Natural killer cell treated with Interleukin-12 subunit alpha and Interleukin-12 subunit beta and Interleukin-15 and Interleukin-18, amount 100 ng/mL, for 72 hours (primary cell): ENCODE results near the gene MYO18A. TPM values are rescaled to one million over a fixed set of nuclear protein-coding genes. Genes with fewer than 3 reads are reported as not detected.

ENCODE experiments used
- ATAC-seq, 2 donors: fragments of 150-1000 bp; cut with Tn5 transposase in 1 of 2; sonication (Bioruptor Pico), chemical (Tn5 transposase) in 1 of 2; 2 replicates each; pipeline ENCODE4 v1.10.0; 2021
- DNase-seq: peaks from one replicate; pipeline ENCODE4 v3.0.0; 2022; ENCODE audit warnings: low spot score
- H3K27ac Mint-ChIP-seq, 2 donors: 1 replicate in 1 of 2; 2 replicates in 1 of 2; pipeline ENCODE4 v1.8.0; 2022; ENCODE audit warnings: mixed read lengths in 2 of 2, mild to moderate bottlenecking in 1 of 2, moderate library complexity in 1 of 2
- H3K27me3 Mint-ChIP-seq, 2 donors: 1 replicate in 1 of 2; 2 replicates in 1 of 2; pipeline ENCODE4 v1.8.0; 2022; ENCODE audit warnings: mixed read lengths in 2 of 2
- H3K36me3 Mint-ChIP-seq: one replicate; pipeline ENCODE4 v1.8.0; 2022; ENCODE audit warnings: mixed read lengths
- H3K4me1 Mint-ChIP-seq, 2 donors: 1 replicate in 1 of 2; 2 replicates in 1 of 2; pipeline ENCODE4 v1.8.0; 2022; ENCODE audit warnings: low read depth in 2 of 2, mixed read lengths in 2 of 2, mild to moderate bottlenecking in 1 of 2
- H3K4me3 Mint-ChIP-seq: one replicate; pipeline ENCODE4 v1.8.0; 2022; ENCODE audit warnings: mixed read lengths
- H3K9me3 Mint-ChIP-seq: 2 replicates; pipeline ENCODE4 v1.8.0; 2022; ENCODE audit warnings: mixed read lengths
- total RNA-seq, 2 donors: library from RNA; stranded (reverse); gene quantifications; one replicate each; pipeline ENCODE4 v1.2.3, GENCODE V29; 2022

Gene MYO18A
- total RNA-seq, 2 donors from 2014 or later: 56.7 to 60.9 TPM

DNA sequence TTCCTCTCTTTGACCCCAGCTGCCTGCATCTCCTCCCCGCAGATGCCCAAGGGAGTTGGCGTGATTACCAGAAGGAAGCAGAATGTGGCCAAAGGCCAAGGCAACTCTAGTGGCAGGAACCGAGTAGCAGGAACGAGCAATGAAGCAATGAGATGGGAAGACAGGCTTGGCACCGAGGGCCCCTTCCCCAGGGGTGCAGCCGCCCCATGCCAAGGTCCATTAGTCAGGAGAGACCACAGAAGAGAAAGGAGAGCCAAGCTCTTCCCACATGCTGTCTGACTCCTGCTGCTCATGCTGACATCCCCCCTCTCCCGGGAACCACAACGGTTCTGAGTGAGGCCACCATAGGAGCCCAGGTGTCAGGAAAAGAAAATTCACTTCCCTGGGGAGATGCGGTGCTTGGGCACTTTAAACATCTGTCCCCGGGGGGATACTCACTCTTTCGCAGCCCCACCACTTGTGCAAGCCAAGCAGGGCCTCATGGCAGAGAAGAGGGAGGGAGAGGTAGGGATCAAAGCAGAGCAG lies 67.4 kb downstream of the MYO18A start:
- ATAC-seq (no peak), DNase-seq (no peak)
- no peak overlapping the region for H3K27ac Mint-ChIP-seq
- no peaks in the 10 kb centered on the region for H3K9me3 Mint-ChIP-seq
- no peaks in the 10 kb centered on the region for H3K27me3 Mint-ChIP-seq
- peaks cover 8 to 14% of the 10 kb centered on the region in 2 donors for H3K4me1 Mint-ChIP-seq
- no peak overlapping the region for H3K4me3 Mint-ChIP-seq
- no peaks in the 10 kb centered on the region for H3K36me3 Mint-ChIP-seq

DNA sequence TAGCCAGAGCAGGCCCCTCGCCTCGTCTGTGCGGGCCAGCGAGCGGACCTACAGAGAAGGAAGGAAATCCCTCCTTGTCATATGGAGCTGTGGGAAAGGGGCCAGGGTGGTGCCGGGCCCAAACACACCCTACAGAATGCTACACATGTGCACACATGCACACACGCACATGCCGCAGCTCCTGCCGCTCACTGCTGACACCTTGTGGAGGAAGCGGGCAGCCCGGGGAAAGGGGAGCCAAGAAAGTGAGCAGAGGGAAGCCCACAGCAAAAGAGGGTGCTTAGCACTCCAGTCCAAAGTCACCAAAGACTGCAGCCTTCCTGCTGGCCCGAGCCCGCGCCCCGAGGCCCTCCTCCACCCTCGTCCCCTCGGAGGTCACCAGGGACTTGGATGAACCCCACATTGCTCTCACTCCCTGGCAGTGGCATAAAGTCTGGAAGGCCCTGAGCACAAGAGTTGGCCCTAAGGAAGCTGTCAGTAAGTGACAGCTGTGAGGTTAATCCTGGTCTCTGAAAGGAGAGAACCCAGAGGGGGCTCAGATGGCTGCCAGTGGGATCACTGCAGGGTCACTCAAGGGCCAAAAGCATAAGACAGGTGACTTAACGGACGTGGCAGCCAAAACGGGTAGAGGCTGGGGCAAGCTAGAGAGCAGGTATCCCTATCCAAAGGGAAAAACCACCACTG lies 68.2 kb downstream of the MYO18A start:
- ATAC-seq: peak; percentile 60 to 67
- no peak for DNase-seq
- Mint-ChIP-seq H3K4me1 (peaks cover 6 to 10% of the 10 kb centered on the region in 2 donors), H3K36me3 (no peaks in the 10 kb centered on the region), H3K27ac (no peak overlapping the region), H3K9me3 (no peaks in the 10 kb centered on the region), H3K4me3 (no peak overlapping the region), H3K27me3 (no peaks in the 10 kb centered on the region)

DNA sequence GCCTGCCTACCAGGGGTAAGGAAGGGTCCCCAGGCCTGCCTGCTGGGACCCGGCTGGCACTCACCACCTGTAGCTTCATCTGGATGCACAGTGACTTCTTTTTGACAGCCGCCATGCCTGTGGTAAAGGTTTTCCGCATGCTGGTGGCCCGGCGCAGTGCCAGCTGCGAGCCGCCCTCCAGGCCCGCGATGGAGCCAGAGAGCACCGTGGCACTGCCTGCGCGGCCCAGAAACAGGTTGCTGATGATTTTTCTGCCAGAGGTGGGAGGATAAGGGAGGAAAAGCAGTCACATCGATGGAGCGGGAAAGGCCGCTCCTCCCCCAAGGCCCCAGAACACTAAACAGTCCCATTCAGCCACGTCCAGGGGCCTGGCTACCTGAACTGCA lies 69.8 kb downstream of the MYO18A start:
- ATAC-seq (no peak), DNase-seq (no peak)
- no peak overlapping the region for H3K4me3 Mint-ChIP-seq
- H3K9me3 Mint-ChIP-seq: no peaks in the 10 kb centered on the region
- no peaks in the 10 kb centered on the region for H3K36me3 Mint-ChIP-seq
- H3K4me1 Mint-ChIP-seq: peaks cover 0 to 4% of the 10 kb centered on the region in 2 donors
- H3K27me3 Mint-ChIP-seq: no peaks in the 10 kb centered on the region
- no peak overlapping the region for H3K27ac Mint-ChIP-seq

DNA sequence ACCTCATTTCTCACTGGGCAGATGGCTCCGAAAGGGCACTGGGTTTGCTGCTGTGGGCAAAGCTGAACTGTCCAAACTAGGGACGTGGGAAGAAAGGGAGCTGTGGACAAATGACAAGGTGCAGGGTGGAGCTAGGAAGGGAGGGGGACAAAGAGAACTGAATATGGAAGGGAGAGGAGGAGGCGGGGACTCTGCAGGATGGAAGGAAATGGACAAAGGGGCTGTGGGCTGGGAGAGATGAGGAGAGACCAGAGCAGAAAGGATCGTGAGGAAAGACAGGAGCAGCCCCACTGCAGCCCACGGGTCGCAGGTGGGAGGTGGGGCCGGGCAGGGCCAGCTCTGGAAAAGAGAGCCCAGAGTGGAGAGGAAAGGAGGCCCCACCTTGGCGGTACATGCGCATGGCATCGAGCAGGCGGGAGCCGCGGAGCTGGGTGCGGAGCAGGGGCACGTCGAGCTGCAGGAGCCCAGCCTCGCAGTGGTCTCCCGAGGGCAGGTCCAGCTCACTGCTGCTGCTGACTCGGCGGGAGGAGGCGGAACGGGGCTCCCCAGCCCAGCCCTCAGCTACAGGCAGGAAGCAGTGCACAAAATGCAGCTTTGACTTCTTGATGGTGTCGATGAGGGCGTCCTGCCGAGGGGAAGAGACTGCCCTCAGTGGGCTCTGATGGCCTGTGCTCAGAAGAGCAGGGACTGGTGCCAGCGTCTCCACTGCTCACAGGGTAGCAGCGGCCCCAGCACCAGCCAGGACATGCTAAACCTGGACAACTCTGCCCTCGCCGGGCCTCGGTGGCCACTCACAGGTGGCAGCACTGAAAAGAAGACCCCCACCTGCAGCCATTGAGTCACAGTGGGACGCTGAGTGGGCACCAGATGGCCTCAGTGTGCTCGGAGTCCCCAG lies 70.5 kb downstream of the MYO18A start:
- ATAC-seq (no peak), DNase-seq (no peak)
- H3K9me3 Mint-ChIP-seq: no peaks in the 10 kb centered on the region
- H3K36me3 Mint-ChIP-seq: no peaks in the 10 kb centered on the region
- H3K27me3 Mint-ChIP-seq: no peaks in the 10 kb centered on the region
- no peak overlapping the region for H3K27ac Mint-ChIP-seq
- no peak overlapping the region for H3K4me3 Mint-ChIP-seq
- H3K4me1 Mint-ChIP-seq: peaks cover 0 to 4% of the 10 kb centered on the region in 2 donors

DNA sequence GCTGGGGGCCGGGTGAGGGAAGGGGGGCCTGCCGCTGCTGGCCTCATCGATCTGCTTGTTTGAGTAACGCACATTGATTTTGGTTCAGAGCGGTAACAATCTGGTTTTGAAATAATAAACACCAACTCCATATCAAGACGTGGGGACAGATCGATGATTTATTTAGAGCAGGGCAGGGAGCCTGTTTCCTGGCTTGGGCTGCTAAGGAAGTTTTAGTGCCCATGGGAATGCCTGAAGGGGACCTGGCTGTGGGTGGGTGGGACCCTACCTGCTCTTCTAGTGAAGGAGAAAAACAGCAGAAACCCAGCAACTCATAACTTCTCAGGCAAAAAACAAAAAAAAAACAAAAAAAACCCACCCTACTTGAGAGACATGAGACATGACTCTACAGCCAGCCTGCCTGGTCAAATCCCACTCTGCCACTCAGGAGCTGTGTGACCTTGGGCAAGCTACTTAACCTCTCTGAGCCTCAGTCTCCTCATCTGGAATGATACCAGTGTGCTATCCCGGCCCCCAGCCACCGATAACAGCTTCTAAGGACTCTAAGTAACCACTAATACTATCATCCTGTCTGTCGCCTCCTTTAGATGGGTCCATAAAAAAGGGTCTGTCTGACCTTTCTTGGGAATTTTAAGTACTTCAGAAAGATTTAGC lies 71.2 kb downstream of the MYO18A start:
- Mint-ChIP-seq H3K9me3 (no peaks in the 10 kb centered on the region), H3K27ac (peak overlapping the region in 1 of 2 donors; percentile 33), H3K36me3 (peaks cover 6% of the 10 kb centered on the region), H3K4me1 (peaks cover 0 to 1% of the 10 kb centered on the region in 2 donors), H3K4me3 (no peak overlapping the region), H3K27me3 (no peaks in the 10 kb centered on the region)
- DNase-seq (no peak), ATAC-seq (no peak)

DNA sequence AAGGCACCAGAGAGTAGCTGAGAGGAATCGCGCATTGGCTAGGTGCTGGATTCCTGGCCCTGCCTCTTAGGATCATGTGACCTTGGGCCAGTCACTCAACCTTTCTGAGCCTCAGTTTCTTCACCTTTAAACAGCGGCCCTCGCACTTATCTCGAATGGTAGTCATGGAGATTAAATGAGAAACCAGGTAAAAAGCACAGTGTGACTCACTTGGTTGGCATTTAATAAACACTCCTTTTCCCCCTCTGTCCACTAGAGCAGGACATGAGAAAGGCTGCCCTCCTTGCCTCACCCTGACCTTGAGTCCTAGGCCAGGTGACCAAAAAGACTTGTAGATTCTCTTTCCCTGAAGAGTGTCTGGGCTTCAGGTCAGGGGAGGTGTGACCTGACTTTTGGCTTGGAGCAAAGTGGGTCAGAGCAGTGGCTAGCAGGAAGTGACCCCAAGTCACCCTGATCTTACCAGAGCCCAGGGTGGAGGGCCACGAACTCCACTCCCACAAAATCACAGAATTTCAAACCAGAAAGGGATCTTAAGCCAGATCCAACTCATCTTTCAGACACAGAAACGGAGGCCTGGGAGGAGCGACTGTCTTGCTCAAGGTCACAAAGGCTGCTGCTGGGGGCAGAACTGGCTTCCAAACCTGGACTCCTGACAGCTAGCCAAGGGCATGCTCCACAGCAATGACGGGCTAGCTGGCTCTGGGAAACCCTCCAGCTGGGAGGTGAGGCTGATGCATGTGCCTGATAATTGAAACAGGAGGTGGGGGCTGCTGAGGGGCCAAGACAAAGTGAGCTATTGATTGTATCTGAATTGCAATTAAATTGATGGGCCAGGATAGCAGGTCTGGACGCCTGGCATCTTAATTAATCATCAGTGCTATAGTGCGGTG lies 72.0 kb downstream of the MYO18A start:
- ATAC-seq (no peak), DNase-seq (no peak)
- Mint-ChIP-seq H3K4me3 (no peak overlapping the region), H3K36me3 (peaks cover 6% of the 10 kb centered on the region), H3K27ac (peak overlapping the region in 1 of 2 donors; percentile 33), H3K27me3 (no peaks in the 10 kb centered on the region), H3K9me3 (no peaks in the 10 kb centered on the region), H3K4me1 (peaks cover 0 to 6% of the 10 kb centered on the region in 2 donors)

DNA sequence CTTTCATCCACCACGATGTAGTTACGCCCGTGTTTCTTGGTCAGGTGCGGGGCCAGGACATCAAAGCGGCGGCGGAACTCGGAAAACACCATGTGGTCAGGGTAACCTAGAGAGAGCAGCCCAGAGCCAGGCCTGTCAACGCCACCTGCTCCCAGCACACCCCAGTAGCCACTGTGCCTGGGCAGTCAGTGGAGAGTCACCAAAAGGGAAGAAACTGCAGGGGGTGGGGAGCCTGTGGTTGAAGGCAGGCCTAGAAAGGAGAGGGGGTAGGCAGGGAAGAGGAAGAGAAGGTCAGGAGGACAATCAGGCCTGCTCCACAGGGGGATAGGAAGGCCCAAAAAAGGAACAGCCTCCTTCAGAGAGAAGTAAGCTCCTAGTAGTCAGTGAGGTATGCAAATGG lies 73.1 kb downstream of the MYO18A start:
- peaks cover 6% of the 10 kb centered on the region for H3K36me3 Mint-ChIP-seq

DNA sequence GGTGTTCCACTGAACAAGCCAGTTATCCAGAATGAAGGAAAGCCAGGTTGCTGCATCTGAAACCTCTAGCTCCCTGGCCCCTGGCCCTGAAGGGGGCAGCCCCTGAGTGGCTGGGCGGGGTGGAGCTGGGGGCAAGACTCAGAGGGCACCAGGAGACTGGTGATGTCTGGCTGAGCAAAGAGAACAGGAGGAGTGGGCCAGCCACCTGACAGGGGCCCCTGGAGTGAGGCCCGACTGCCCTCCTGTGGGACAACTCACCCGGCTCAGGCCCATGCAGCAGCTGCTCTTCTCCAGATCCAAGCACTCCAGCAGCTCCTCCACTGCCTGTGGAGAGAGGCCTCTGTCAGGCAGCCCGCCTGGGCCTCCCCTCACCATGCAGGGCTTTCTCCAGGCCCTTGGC lies 76.9 kb downstream of the MYO18A start:
- H3K27me3 Mint-ChIP-seq: no peaks in the 10 kb centered on the region
- no peaks in the 10 kb centered on the region for H3K9me3 Mint-ChIP-seq
- no peak for DNase-seq
- H3K4me1 Mint-ChIP-seq: peaks cover 0 to 6% of the 10 kb centered on the region in 2 donors
- no peak overlapping the region for H3K4me3 Mint-ChIP-seq
- H3K36me3 Mint-ChIP-seq: peaks cover 6% of the 10 kb centered on the region
- H3K27ac Mint-ChIP-seq: no peak overlapping the region
- no peak for ATAC-seq

More for the DNA sequence above, 73.1 kb downstream of the MYO18A start:
- H3K9me3 Mint-ChIP-seq: no peaks in the 10 kb centered on the region
- no peak overlapping the region for H3K4me3 Mint-ChIP-seq
- no peak overlapping the region for H3K27ac Mint-ChIP-seq
- no peaks in the 10 kb centered on the region for H3K27me3 Mint-ChIP-seq
- H3K4me1 Mint-ChIP-seq: peaks cover 0 to 6% of the 10 kb centered on the region in 2 donors
- no peak for ATAC-seq
- DNase-seq: no peak

DNA sequence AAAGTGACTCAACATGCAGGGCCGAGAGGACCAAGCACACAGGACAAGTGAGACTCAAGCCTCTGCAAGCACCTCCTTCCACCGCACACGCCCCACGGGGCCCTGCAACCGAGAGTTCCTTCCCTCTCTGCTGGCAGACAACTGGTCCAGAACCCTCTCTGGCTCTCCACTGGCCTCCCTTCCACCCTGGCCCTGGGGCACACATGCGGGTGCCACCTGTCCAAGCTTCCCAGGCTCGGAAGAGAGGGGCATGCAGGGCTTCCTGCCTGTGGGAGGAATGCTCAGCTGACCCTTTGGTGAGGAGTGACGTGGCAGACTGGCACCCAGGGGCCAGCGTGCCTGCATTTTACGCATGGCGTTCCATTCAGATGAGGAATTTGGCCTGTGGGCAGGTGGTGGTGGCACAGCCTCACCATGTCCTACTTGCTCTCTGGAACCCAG lies 77.4 kb downstream of the MYO18A start:
- ATAC-seq: no peak
- H3K9me3 Mint-ChIP-seq: no peaks in the 10 kb centered on the region
- no peak overlapping the region for H3K27ac Mint-ChIP-seq
- H3K4me3 Mint-ChIP-seq: no peak overlapping the region
- H3K27me3 Mint-ChIP-seq: no peaks in the 10 kb centered on the region
- H3K4me1 Mint-ChIP-seq: peaks cover 0 to 7% of the 10 kb centered on the region in 2 donors
- H3K36me3 Mint-ChIP-seq: peaks cover 6% of the 10 kb centered on the region
- DNase-seq: no peak

DNA sequence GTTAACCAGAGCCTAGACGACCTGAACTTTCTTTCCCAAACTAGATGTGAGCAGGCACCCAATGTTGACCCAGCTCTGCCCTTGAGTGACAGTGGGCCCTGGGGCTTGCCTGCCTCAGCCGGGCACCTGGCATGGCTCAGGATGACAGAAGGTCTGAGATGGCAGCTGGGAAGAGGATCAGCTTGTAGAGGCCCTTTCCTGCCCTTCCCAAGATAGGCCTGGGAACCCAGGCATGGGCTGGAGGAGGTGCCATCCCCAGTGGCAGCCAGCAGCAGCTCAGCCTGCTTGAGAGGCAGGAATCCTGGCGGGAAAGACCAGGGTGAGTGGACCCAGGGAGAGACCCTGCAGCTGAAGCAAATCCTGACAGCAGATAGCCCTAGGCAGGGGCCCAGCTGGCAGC lies 78.2 kb downstream of the MYO18A start:
- DNase-seq (no peak), ATAC-seq (no peak)
- Mint-ChIP-seq H3K9me3 (no peaks in the 10 kb centered on the region), H3K4me1 (peaks cover 0 to 10% of the 10 kb centered on the region in 2 donors), H3K36me3 (peaks cover 6% of the 10 kb centered on the region), H3K4me3 (no peak overlapping the region), H3K27ac (no peak overlapping the region), H3K27me3 (no peaks in the 10 kb centered on the region)

DNA sequence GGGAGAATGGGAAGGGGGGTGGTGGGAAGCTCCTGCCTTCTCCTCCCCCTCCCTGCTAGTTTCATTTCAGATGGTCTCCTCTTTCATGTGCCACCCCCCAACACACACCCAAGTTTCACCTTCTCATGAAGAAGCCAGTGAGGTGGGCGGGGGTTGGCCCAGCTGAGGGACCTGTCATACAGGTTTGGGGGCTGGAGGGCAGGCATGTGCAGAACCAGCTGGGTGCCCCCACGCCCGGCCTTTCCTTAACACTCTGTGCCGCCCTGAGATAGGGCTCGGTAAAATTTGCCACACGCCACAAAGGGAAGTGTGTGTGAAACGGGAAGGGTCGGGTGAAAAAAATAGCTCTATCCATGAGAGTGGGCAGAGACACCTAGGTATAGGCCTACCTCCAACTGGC lies 79.9 kb downstream of the MYO18A start:
- H3K27ac Mint-ChIP-seq: no peak overlapping the region
- no peak overlapping the region for H3K4me3 Mint-ChIP-seq
- no peaks in the 10 kb centered on the region for H3K9me3 Mint-ChIP-seq
- ATAC-seq (no peak), DNase-seq (no peak)
- H3K4me1 Mint-ChIP-seq: peaks cover 0 to 10% of the 10 kb centered on the region in 2 donors
- no peaks in the 10 kb centered on the region for H3K27me3 Mint-ChIP-seq
- H3K36me3 Mint-ChIP-seq: peaks cover 6% of the 10 kb centered on the region

DNA sequence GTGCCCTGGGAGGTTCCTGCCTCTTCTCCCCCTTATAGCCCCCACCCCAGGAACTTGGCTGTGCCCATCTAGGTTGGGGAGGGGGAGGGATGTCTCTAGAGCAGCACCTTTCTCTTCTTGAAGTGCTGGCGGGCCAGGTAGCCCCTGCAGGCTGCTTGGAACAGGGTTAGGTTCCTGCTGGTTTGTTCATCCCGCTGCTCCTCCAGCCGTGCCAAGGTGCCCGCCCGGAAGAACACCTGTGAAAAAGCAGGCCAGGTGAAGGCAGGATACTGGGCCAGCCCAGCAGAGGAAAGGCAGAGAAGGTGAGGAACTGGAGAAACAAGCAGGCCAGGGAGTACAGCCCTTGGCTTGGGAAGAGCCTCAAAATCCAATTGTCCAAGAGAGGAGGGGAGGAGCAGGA lies 80.7 kb downstream of the MYO18A start:
- ATAC-seq (no peak), DNase-seq (no peak)
- Mint-ChIP-seq H3K27ac (peak overlapping the region in 1 of 2 donors; percentile 63), H3K9me3 (no peaks in the 10 kb centered on the region), H3K36me3 (peaks cover 5% of the 10 kb centered on the region), H3K27me3 (no peaks in the 10 kb centered on the region), H3K4me3 (no peak overlapping the region), H3K4me1 (peaks cover 0 to 10% of the 10 kb centered on the region in 2 donors)

DNA sequence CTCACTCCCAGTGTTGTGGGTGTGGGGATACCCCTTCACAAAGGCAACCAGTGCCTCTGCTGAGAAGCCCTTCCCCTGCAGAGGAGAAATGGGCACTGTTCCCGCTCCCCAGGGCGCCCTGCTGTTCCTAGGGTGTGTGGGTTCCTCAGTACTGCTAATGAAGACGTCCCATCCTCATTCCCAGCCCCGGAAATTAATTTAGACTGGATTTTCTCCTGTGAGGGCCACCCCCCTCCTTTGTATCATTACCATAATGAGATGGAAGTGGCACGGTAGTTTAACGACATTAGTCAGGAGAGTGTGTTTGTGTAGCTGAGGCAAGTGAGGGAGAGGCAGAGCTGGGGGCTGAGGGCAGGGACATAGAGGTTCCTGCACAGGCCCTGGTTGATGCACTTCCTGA lies 84.1 kb downstream of the MYO18A start:
- Mint-ChIP-seq H3K4me1 (peaks cover 0 to 4% of the 10 kb centered on the region in 2 donors), H3K27ac (no peak overlapping the region), H3K4me3 (no peak overlapping the region), H3K27me3 (no peaks in the 10 kb centered on the region), H3K36me3 (no peaks in the 10 kb centered on the region), H3K9me3 (no peaks in the 10 kb centered on the region)
- ATAC-seq (no peak), DNase-seq (no peak)
